ENCODE data around the gene LRRC8B. TPM values are rescaled to one million over a fixed set of nuclear protein-coding genes. Genes with fewer than 3 reads are reported as not detected.

LRRC8B gene
- total and polyA plus RNA-seq, 9 donors: 1.2 to 9.3 (median 6.8) TPM

DNA sequence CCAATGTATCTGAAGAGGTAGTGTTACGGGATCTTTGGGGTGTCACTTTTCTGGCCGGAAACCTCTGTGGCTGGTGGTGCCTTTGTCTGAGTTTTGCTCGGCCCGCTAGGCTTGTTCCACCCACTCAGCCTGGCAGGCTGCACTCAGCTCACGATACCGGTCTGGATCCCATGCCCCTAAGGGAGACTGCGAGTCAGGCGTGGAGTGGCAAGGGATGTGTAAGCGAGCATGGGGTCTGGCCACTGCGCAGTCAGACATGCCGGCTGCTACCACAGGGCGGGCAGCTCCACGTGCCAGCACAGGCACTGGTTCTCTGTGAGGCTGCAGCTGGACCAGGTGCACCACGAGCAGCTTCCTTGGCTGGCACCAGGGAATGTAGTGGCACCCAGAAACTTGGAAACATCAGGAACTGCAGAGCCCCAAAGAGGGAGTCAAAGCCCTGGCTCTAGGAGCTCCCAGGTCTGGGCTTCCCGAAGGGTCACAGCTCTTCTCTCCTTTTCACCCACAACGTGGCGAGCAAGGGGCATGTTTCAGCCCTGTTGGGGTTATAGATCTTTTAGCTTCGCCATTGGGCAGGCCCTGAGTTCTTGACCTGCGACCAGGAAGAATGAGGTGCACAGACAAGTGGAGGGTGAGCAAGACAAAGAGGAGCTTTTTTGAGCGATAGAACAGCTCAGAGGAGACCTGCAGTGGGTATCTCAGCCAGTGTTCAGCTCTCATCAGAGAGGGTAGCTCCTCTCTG, 84.5 kb downstream of the LRRC8B start:
- intact Hi-C loops (cut with DNase I): loop anchor here in 1 of 4 donors (10.0 kb wide), 1 partner anchor 84 kb away; the partner anchor contains the start of gene LRRC8B
- no peak overlapping the region for H3K27ac ChIP-seq
- no peaks in the 10 kb centered on the region for H3K27me3 ChIP-seq
- TF ChIP-seq, protein P1, sequence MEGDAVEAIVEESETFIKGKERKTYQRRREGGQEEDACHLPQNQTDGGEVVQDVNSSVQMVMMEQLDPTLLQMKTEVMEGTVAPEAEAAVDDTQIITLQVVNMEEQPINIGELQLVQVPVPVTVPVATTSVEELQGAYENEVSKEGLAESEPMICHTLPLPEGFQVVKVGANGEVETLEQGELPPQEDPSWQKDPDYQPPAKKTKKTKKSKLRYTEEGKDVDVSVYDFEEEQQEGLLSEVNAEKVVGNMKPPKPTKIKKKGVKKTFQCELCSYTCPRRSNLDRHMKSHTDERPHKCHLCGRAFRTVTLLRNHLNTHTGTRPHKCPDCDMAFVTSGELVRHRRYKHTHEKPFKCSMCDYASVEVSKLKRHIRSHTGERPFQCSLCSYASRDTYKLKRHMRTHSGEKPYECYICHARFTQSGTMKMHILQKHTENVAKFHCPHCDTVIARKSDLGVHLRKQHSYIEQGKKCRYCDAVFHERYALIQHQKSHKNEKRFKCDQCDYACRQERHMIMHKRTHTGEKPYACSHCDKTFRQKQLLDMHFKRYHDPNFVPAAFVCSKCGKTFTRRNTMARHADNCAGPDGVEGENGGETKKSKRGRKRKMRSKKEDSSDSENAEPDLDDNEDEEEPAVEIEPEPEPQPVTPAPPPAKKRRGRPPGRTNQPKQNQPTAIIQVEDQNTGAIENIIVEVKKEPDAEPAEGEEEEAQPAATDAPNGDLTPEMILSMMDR (IDR thresholded peaks at IDR 0.05): no peak
- TF ChIP-seq POLR2A (IDR thresholded peaks at IDR 0.05): no peak
- H3K36me3 ChIP-seq: no peaks in the 10 kb centered on the region
- H3K4me1 ChIP-seq (ENCODE audit: insufficient read depth): peaks cover 7% of the 10 kb centered on the region
- DNase-seq: no peak
- WGBS, 3 donors: 89 to 98% (median 96%) methylated on average over 20 of the region's 20 CpGs
- H3K9me3 ChIP-seq: no peaks in the 10 kb centered on the region
- H3K4me3 ChIP-seq: no peak overlapping the region

DNA sequence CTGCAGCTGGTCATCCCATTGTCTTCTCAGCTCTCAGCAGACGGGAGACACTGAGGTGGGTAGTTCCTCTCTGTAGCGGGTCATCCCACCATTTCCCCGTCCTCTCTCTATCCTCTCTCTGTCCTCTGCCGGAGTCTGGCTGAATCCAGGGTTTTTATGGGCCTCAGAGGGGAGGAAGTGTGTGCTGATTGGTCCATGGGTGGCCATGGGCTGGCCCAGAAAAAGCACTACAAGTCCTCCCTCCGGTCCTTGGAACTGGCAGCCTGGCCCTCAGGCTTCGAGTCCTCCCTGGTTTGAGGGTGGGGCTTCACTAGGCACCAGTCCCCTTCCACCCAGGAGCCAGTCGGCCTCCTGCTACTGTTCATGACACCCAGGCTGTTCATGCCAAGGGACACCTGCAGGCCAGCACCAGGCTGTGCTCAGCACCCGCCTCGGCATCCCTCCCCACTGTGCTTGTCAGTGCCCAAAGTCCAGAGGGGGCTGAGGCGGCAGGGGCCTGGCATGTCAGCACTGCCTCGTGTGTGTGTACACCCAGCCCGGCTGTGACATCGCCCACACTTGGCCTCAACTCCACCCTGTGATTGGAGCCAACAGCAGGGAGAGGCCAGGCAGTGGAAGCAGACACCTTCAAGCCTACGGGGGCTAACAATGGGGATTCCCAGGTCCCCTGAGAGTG, 85.3 kb downstream of the LRRC8B start:
- no peak overlapping the region for H3K4me3 ChIP-seq
- no peak for DNase-seq
- no peaks in the 10 kb centered on the region for H3K36me3 ChIP-seq
- 93 to 95% (median 94%) methylated on average over 14 of the region's 14 CpGs for WGBS, 3 donors
- intact Hi-C loops (cut with DNase I): loop anchor here in 1 of 4 donors (10.0 kb wide), 1 partner anchor 85 kb away; the partner anchor contains the start of gene LRRC8B
- TF ChIP-seq, protein P1 (IDR thresholded peaks at IDR 0.05): no peak
- TF ChIP-seq POLR2A (IDR thresholded peaks at IDR 0.05) (no peak), EP300 (IDR thresholded peaks at IDR 0.05) (no peak)
- H3K27ac ChIP-seq: no peak overlapping the region
- no peaks in the 10 kb centered on the region for H3K27me3 ChIP-seq
- H3K4me1 ChIP-seq (ENCODE audit: insufficient read depth): peaks cover 7% of the 10 kb centered on the region
- H3K9me3 ChIP-seq: no peaks in the 10 kb centered on the region

DNA sequence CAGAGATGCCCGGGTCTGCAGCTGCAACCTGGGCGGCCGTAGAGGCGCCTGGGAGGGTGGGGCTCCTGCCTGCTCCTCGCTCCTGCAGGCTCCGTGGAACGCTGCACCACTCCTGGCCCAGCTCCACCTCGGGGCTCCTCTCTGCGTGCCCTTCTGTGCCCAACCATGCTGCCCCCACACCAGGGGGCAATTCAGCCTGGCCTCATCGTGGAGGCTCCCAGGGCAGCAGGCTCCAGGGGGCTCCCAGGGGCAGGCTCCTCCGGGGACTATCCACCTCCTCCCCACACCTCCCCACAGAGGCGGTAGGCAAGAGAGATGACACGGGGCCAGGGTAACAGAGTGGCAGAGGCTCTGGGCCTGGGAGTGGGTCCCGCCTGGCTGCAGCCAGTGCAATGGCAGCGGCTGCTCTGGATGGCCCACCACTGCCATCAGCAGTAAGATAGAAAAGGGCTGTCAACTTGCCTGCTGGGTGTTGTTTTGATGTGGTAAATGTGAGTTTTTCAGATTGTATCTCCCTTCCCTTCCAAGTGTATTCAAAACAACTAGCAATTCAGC, 85.9 kb downstream of the LRRC8B start:
- H3K27ac ChIP-seq: no peak overlapping the region
- WGBS, 3 donors: 88 to 91% (median 90%) methylated on average over 10 to 15 of the region's 15 CpGs
- no peak overlapping the region for H3K4me3 ChIP-seq

DNA sequence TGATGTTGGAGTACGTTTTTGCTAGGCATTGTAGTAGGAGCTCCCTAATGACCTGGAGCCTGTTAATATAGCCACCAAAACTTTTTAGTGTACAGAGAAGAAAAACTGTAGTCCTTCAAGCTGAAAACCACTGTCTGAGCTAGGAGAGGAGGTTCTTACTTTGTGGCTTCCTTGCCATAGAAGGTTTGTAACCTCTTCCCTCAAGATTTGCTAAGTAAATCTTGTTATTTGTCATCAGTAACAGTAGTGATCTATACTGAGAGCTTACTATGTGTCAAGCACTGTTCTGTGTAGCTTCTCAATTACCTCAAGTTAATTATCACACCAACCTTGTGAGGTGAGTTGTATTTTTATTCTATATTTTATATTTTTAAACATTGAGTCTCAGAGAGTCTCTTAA, 87.1 kb downstream of the LRRC8B start:
- Histone ChIP-seq H3K4me3 (no peak overlapping the region), H3K27me3 (no peaks in the 10 kb centered on the region), H3K9me3 (no peaks in the 10 kb centered on the region), H3K27ac (no peak overlapping the region), H3K4me1 (ENCODE audit: insufficient read depth) (peaks cover 1% of the 10 kb centered on the region), H3K36me3 (no peaks in the 10 kb centered on the region)
- WGBS, 3 donors: 83 to 93% (median 87%) methylated on average over 1 of the region's 1 CpG
- no peak for DNase-seq
- no peak for TF ChIP-seq POLR2A (IDR thresholded peaks at IDR 0.05)
- TF ChIP-seq, protein P1 (IDR thresholded peaks at IDR 0.05): no peak
- no peak for TF ChIP-seq EP300 (IDR thresholded peaks at IDR 0.05)
- intact Hi-C loops (cut with DNase I): no loop called here

More for the DNA sequence above, 85.9 kb downstream of the LRRC8B start:
- Histone ChIP-seq H3K27me3 (no peaks in the 10 kb centered on the region), H3K36me3 (no peaks in the 10 kb centered on the region), H3K9me3 (no peaks in the 10 kb centered on the region), H3K4me1 (ENCODE audit: insufficient read depth) (peaks cover 3% of the 10 kb centered on the region)
- TF ChIP-seq POLR2A (IDR thresholded peaks at IDR 0.05) (no peak), EP300 (IDR thresholded peaks at IDR 0.05) (no peak)
- TF ChIP-seq, protein P1 (IDR thresholded peaks at IDR 0.05): no peak
- intact Hi-C loops (cut with DNase I): no loop called here
- DNase-seq: no peak

Measured in ovary (tissue), 9 donors.